HL-60 (cell line): Measurements from ENCODE around the gene NAP1L5.

ENCODE experiments used
- DNase-seq, 2 experiments: peaks; one replicate each; pipeline ENCODE4 v3.0.0-alpha.2; 2010 to 2020; ENCODE audit warnings: low read depth in 1 of 2, low spot score in 1 of 2
- H3K27ac ChIP-seq: fragments of 250-450 bp; sonication (Bioruptor Pico); replicated peaks from 2 replicates; pipeline ENCODE4 v1.5.1; 2020; ENCODE audit warnings: mild to moderate bottlenecking, moderate library complexity
- H3K27me3 ChIP-seq: fragments of 250-450 bp; sonication (Bioruptor Pico); 2 replicates; pipeline ENCODE4 v1.5.1; 2021; ENCODE audit warnings: mild to moderate bottlenecking, moderate library complexity; ENCODE audit not compliant: insufficient read depth, poor library complexity, severe bottlenecking
- H3K4me3 ChIP-seq: replicated peaks from 2 replicates; pipeline ENCODE4 v1.5.1; 2011; ENCODE audit warnings: mild to moderate bottlenecking, control low read depth, low read length; ENCODE audit not compliant: insufficient read depth
- CTCF ChIP-seq: IDR thresholded peaks from one replicate; pipeline ENCODE4 v1.5.1; 2011; ENCODE audit warnings: low read length, control low read depth, inconsistent platforms; ENCODE audit not compliant: insufficient read depth
- GABPA ChIP-seq: IDR thresholded peaks from 2 replicates; pipeline ENCODE4 v1.6.1; 2012; ENCODE audit warnings: low read depth
- POLR2AphosphoS5 ChIP-seq: IDR thresholded peaks from 2 replicates; pipeline ENCODE4 v1.6.1; 2012; ENCODE audit warnings: low read depth
- SPI1 ChIP-seq: IDR thresholded peaks from 2 replicates; pipeline ENCODE4 v1.6.1; 2012; ENCODE audit warnings: low read depth, mild to moderate bottlenecking, borderline replicate concordance
- TF ChIP-seq, protein P1 (sequence below): IDR thresholded peaks from 2 replicates; pipeline ENCODE4 v1.6.1; 2012; ENCODE audit warnings: low read depth; ENCODE audit not compliant: insufficient replicate concordance

Gene NAP1L5

DNA sequence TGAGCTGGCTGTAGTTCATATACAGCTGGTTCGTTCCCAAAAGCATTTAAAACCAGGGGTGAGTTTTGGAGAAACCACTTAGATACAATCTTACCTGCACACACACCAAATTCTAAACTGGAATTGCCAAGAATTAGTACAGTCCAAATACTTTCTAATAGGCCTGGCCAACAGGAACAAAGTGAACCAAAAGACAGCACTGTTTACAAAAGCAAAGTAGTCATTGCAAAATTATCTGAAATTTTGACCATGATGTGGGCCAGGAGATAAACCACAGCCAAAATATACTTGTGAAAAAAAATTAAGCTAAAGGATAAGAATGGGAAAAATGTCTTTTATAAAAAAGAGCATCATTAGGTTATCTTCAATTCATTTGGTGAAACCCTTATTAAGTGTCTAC is 37.9 kb upstream of the NAP1L5 start:
- no peak overlapping the region for H3K27ac ChIP-seq
- no peak for DNase-seq
- TF ChIP-seq CTCF (no peak), GABPA (no peak), SPI1 (no peak), POLR2AphosphoS5 (no peak)
- TF ChIP-seq, protein P1, sequence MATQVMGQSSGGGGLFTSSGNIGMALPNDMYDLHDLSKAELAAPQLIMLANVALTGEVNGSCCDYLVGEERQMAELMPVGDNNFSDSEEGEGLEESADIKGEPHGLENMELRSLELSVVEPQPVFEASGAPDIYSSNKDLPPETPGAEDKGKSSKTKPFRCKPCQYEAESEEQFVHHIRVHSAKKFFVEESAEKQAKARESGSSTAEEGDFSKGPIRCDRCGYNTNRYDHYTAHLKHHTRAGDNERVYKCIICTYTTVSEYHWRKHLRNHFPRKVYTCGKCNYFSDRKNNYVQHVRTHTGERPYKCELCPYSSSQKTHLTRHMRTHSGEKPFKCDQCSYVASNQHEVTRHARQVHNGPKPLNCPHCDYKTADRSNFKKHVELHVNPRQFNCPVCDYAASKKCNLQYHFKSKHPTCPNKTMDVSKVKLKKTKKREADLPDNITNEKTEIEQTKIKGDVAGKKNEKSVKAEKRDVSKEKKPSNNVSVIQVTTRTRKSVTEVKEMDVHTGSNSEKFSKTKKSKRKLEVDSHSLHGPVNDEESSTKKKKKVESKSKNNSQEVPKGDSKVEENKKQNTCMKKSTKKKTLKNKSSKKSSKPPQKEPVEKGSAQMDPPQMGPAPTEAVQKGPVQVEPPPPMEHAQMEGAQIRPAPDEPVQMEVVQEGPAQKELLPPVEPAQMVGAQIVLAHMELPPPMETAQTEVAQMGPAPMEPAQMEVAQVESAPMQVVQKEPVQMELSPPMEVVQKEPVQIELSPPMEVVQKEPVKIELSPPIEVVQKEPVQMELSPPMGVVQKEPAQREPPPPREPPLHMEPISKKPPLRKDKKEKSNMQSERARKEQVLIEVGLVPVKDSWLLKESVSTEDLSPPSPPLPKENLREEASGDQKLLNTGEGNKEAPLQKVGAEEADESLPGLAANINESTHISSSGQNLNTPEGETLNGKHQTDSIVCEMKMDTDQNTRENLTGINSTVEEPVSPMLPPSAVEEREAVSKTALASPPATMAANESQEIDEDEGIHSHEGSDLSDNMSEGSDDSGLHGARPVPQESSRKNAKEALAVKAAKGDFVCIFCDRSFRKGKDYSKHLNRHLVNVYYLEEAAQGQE, result no peak
- H3K27me3 ChIP-seq, result no peaks in the 10 kb centered on the region
- H3K4me3 ChIP-seq, result no peak overlapping the region

- H3K27me3 ChIP-seq, result no peaks in the 10 kb centered on the region
- DNase-seq, result no peak
Measured at GRCh38 chr4:88734403-88734949, 36.8 kb upstream of the NAP1L5 start.

GRCh38 chr4:88732714-88733368 is 35.2 kb upstream of the NAP1L5 start:
- TF ChIP-seq GABPA, result no peak
- TF ChIP-seq SPI1, result no peak
- no peak for TF ChIP-seq CTCF
- TF ChIP-seq POLR2AphosphoS5, result no peak
- TF ChIP-seq, protein P1, result no peak
- no peak overlapping the region for H3K27ac ChIP-seq

More at GRCh38 chr4:88734403-88734949, 36.8 kb upstream of the NAP1L5 start:
- TF ChIP-seq, protein P1, result no peak
- TF ChIP-seq CTCF (no peak), SPI1 (no peak), GABPA (no peak), POLR2AphosphoS5 (no peak)
- no peak overlapping the region for H3K4me3 ChIP-seq
- no peak overlapping the region for H3K27ac ChIP-seq

More at GRCh38 chr4:88732714-88733368, 35.2 kb upstream of the NAP1L5 start:
- Histone ChIP-seq H3K4me3 (no peak overlapping the region), H3K27me3 (no peaks in the 10 kb centered on the region)
- no peak for DNase-seq
